A549 (cell line): Measurements from ENCODE around the gene FMNL2.

Experiments
- BHLHE40 ChIP-seq: IDR thresholded peaks from 2 replicates; pipeline ENCODE4 v1.6.1; 2012; ENCODE audit warnings: low read depth, low read length, inconsistent platforms
- CHD4 ChIP-seq: fragments of 200-600 bp; sonication (generic); IDR thresholded peaks from 2 replicates; pipeline ENCODE4 v1.6.1; 2016; ENCODE audit warnings: antibody characterized with exemption, mild to moderate bottlenecking, borderline replicate concordance
- CTCF ChIP-seq: fragments of >200 bp; sonication (Bioruptor Twin); formaldehyde crosslinking; IDR thresholded peaks from 3 replicates; pipeline ENCODE4 v1.5.1; 2016
- ELK1 ChIP-seq: fragments of 150-350 bp; IDR thresholded peaks from 2 replicates; pipeline ENCODE4 v1.6.1; 2014; ENCODE audit warnings: low read depth, mild to moderate bottlenecking, low read length
- EP300 ChIP-seq, 2 experiments: fragments of >200 bp; sonication (Bioruptor Twin); formaldehyde crosslinking; IDR thresholded peaks; 2 replicates in 1 of 2; 3 replicates in 1 of 2; pipeline ENCODE4 v1.6.1; 2016 to 2017
- MAX ChIP-seq: IDR thresholded peaks from 2 replicates; pipeline ENCODE4 v1.6.1; 2012
- NR3C1 ChIP-seq: fragments of >200 bp; sonication (Bioruptor Twin); formaldehyde crosslinking; IDR thresholded peaks from 3 replicates; pipeline ENCODE4 v1.6.1; 2017
- POLR2A ChIP-seq: IDR thresholded peaks from 2 replicates; pipeline ENCODE4 v1.6.1; 2012; ENCODE audit warnings: mild to moderate bottlenecking, low read length
- RAD21 ChIP-seq, 2 experiments: fragments of >200 bp in 1 of 2; sonication (Bioruptor Twin) in 1 of 2; formaldehyde crosslinking in 1 of 2; IDR thresholded peaks in 1 of 2; conservative IDR thresholded peaks in 1 of 2; 2 replicates in 1 of 2; 3 replicates in 1 of 2; pipeline ENCODE4 v1.6.1; 2012 to 2018; ENCODE audit warnings: inconsistent platforms in 1 of 2

GRCh38 chr2:152626911-152627339 lies 292.0 kb downstream of the FMNL2 start:
- TF ChIP-seq ELK1, result no peak
- no peak for TF ChIP-seq EP300 (IDR thresholded peaks at IDR 0.05)
- no peak for TF ChIP-seq CTCF
- TF ChIP-seq NR3C1, result no peak
- no peak for TF ChIP-seq POLR2A
- no peak for TF ChIP-seq RAD21 (conservative IDR thresholded peaks at IDR 0.05 in 1 of 2, IDR thresholded peaks at IDR 0.05 in 1 of 2)
- no peak for TF ChIP-seq CHD4
- no peak for TF ChIP-seq MAX
- no peak for TF ChIP-seq BHLHE40
